HUES48 (cell line): Measurements from ENCODE around the gene INSYN1.
"Not testable (repeated sequence)": the region's sequence is repeated elsewhere in the genome, so short reads cannot be mapped to it uniquely, and the experiment has no call there.

Source experiments
- H3K27ac ChIP-seq: one replicate; pipeline ENCODE4 v1.7.0; 2013; ENCODE audit warnings: low read depth, low read length, inconsistent platforms
- H3K27me3 ChIP-seq: 2 replicates; pipeline ENCODE4 v1.6.1; 2013; ENCODE audit warnings: mild to moderate bottlenecking, low read length; ENCODE audit not compliant: control insufficient read depth, insufficient read depth
- H3K36me3 ChIP-seq: 2 replicates; pipeline ENCODE4 v1.6.1; 2013; ENCODE audit warnings: low read length; ENCODE audit not compliant: control insufficient read depth, insufficient read depth
- H3K4me1 ChIP-seq: 2 replicates; pipeline ENCODE4 v1.6.1; 2013; ENCODE audit warnings: mild to moderate bottlenecking, low read length; ENCODE audit not compliant: control insufficient read depth, insufficient read depth
- H3K4me3 ChIP-seq: 2 replicates; pipeline ENCODE4 v1.5.1; 2013; ENCODE audit warnings: mild to moderate bottlenecking, low read depth, low read length
- H3K9ac ChIP-seq: 2 replicates; pipeline ENCODE4 v1.6.1; 2013; ENCODE audit warnings: mild to moderate bottlenecking, low read depth, low read length, moderate library complexity
- H3K9me3 ChIP-seq: 2 replicates; pipeline ENCODE4 v1.6.1; 2013; ENCODE audit warnings: low read length; ENCODE audit not compliant: control insufficient read depth, insufficient read depth

The INSYN1 gene

DNA sequence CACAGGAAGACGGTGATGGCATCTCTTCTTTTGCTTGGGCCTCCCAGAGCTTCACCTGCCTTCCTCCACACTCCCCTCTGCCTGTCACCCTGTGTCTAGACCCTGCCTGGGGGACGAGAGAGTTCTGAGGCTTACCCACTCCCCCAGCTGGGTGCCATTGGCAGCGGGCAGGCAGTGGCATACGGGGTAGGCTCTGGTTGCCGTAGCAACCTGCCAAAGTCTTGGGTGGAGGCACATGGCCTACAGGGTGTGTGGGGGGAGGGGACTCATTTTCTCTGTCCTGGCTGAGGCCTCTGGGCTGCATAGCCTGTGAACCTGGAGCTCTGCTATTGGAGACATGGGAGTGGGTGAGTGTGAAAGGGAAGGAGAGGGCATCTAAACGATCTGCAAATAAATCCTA lies 4.4 kb downstream of the INSYN1 start:
- Histone ChIP-seq H3K27ac (no peak overlapping the region), H3K27me3 (peaks cover 21% of the 10 kb centered on the region), H3K36me3 (no peaks in the 10 kb centered on the region), H3K4me3 (no peak overlapping the region), H3K9me3 (no peaks in the 10 kb centered on the region), H3K4me1 (peaks cover 18% of the 10 kb centered on the region), H3K9ac (no peak overlapping the region)

DNA sequence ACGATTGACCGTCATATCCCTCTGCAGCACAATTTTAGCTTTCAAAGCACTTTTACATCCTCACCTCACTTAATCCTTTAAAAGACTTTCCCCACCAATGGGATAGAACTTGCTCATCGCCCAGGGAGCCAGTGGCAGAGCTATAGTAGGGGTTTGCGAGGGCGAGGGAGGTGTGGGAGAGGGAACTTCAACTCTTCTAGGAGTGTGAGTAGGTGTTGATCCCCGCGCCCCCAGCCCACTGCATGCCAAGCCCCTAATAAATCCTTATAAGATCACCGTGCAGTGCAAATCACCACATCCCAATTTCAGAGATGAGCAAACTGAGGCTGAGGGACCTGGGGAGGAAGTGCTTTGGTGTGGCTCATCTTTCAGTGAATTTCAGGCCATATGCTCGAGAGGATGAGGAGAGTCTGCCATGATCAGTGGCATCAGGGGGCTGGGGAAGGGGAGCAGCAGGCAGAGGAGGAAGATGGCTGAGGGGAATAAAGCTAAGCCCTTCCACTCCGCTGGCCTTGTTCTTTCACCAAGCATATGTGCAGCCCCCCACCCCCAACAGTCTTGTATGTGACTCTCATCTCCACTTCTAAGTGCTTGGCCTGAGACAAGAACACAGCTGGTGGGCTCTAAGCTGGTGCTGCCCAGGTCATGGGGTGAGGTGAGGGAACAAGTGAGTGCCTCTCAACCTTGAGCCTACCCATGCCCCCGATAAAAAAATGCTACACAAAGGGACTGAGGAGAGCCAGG lies 5.1 kb downstream of the INSYN1 start:
- H3K9me3 ChIP-seq, result no peaks in the 10 kb centered on the region
- H3K27ac ChIP-seq, result no peak overlapping the region
- H3K27me3 ChIP-seq, result peaks cover 16% of the 10 kb centered on the region

DNA sequence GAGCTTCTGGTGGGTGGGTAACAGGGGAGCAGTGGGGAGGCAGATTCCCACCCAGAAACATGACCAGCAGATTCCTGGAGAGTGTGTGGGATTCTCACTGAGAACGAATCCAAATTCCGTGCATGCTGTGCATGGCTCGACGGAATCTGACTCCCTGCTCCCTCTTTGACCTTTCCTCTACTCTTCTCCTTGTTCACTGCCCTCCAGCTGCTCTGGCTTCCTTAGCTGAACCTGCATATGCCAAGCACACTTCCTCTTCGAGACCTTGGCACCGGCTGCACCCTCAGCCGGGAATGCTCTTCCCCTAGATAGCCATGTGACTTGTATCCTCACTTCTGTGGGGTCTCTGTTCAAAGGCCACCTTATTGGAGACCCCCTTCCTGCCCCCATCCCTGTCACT lies 6.3 kb downstream of the INSYN1 start:
- Histone ChIP-seq H3K27ac (no peak overlapping the region), H3K27me3 (peaks cover 11% of the 10 kb centered on the region), H3K36me3 (no peaks in the 10 kb centered on the region), H3K9me3 (no peaks in the 10 kb centered on the region), H3K9ac (no peak overlapping the region), H3K4me3 (no peak overlapping the region), H3K4me1 (peaks cover 15% of the 10 kb centered on the region)

More for the DNA sequence above, 5.1 kb downstream of the INSYN1 start:
- H3K9ac ChIP-seq, result no peak overlapping the region
- H3K4me3 ChIP-seq, result no peak overlapping the region
- H3K36me3 ChIP-seq, result no peaks in the 10 kb centered on the region
- H3K4me1 ChIP-seq, result peaks cover 15% of the 10 kb centered on the region

DNA sequence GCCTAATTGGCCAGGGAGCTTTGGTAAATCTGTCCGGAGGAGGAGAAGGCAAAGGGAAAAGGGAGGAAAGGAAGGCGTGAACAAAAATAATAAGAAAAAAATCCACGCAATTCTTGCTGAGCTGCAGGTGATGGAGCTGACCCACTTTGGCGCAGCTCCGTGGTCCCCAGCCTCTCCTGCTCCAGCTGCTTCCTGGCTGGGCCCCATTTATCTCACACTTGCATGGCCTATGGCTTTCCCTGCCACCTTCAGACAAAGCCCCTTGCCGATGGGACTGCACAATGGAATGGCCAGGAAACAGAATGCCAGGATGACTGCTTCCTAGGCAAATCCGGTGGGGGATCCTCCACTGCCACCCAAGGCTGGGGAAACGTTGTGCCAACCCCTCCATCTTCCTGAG lies 6.9 kb downstream of the INSYN1 start:
- H3K36me3 ChIP-seq, result no peaks in the 10 kb centered on the region
- no peak overlapping the region for H3K9ac ChIP-seq
- H3K27me3 ChIP-seq, result peaks cover 7% of the 10 kb centered on the region
- peaks cover 13% of the 10 kb centered on the region for H3K4me1 ChIP-seq
- H3K27ac ChIP-seq, result no peak overlapping the region
- no peaks in the 10 kb centered on the region for H3K9me3 ChIP-seq
- no peak overlapping the region for H3K4me3 ChIP-seq

DNA sequence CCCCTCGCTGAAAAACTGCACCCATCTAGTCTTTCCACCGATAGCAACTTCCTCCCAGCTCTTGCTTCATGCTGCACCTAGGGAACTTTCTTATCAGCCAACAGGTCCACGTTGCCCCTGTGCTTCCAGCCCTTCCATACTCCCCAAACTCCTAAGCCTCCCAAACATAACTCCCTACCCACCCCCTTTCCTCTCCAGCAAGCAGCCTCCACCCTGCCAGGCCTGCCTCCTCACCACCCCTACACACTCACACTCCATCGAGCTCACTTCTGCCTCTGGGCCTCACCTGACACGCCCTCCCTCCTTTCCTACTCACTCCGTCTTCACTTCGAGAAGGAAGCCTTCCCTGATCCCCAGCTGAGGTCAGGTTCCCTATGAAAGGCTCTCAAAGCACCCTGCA lies 8.1 kb downstream of the INSYN1 start:
- no peaks in the 10 kb centered on the region for H3K9me3 ChIP-seq
- no peak overlapping the region for H3K27ac ChIP-seq
- no peaks in the 10 kb centered on the region for H3K36me3 ChIP-seq
- H3K4me1 ChIP-seq, result peaks cover 11% of the 10 kb centered on the region
- H3K4me3 ChIP-seq, result no peak overlapping the region
- no peaks in the 10 kb centered on the region for H3K27me3 ChIP-seq
- H3K9ac ChIP-seq, result no peak overlapping the region

DNA sequence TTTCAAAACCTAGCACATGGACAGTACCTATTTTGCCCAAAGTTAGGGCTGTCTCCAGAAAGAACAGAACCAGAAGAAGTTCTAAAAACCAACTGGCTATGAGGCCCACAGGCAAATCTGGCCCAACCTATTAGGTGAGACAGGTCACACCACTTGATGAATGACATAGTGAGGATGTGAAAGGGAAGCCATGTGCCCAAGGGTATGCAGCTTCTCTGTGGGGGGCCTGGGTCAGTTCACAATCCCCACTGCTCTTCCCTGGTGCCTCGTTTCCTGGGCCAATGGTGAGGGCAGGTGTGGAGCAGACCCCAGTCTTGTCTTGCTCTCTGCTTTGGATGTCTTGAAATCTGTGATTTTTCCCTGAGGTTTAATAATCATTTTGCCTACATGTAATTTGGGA lies 8.9 kb downstream of the INSYN1 start:
- Histone ChIP-seq H3K4me1 (peaks cover 11% of the 10 kb centered on the region), H3K4me3 (no peak overlapping the region), H3K9me3 (no peaks in the 10 kb centered on the region)

DNA sequence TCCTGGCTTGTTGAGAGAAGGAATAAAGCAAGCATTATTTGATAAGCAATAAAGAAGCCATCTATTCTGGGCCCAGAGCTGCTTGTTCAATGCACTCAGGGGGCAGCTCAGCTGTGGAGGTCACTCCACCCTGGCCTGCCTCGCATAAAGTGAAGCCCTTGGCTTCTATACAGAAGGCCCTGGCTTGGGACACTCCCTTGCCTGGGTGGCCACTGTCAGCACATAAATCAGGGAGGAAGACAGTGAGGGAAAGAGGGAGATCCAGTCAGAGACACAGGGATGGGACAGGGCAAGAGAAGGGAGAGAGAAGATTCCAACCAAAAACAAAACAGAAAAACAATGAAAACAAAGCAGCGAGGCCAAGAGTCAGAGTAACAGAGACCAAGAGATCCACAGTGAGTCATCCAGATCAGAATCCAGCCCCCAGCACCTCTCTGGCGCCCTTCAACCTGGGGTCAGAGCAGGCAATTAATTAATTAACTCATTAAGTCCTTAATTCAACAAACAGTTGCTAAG lies 11.8 kb downstream of the INSYN1 start:
- Histone ChIP-seq H3K9ac (no peak overlapping the region), H3K9me3 (no peaks in the 10 kb centered on the region), H3K4me1 (peaks cover 7% of the 10 kb centered on the region), H3K27me3 (no peaks in the 10 kb centered on the region), H3K4me3 (no peak overlapping the region), H3K27ac (no peak overlapping the region), H3K36me3 (no peaks in the 10 kb centered on the region)

More for the DNA sequence above, 8.9 kb downstream of the INSYN1 start:
- no peak overlapping the region for H3K27ac ChIP-seq
- no peaks in the 10 kb centered on the region for H3K27me3 ChIP-seq
- no peak overlapping the region for H3K9ac ChIP-seq
- H3K36me3 ChIP-seq, result no peaks in the 10 kb centered on the region

DNA sequence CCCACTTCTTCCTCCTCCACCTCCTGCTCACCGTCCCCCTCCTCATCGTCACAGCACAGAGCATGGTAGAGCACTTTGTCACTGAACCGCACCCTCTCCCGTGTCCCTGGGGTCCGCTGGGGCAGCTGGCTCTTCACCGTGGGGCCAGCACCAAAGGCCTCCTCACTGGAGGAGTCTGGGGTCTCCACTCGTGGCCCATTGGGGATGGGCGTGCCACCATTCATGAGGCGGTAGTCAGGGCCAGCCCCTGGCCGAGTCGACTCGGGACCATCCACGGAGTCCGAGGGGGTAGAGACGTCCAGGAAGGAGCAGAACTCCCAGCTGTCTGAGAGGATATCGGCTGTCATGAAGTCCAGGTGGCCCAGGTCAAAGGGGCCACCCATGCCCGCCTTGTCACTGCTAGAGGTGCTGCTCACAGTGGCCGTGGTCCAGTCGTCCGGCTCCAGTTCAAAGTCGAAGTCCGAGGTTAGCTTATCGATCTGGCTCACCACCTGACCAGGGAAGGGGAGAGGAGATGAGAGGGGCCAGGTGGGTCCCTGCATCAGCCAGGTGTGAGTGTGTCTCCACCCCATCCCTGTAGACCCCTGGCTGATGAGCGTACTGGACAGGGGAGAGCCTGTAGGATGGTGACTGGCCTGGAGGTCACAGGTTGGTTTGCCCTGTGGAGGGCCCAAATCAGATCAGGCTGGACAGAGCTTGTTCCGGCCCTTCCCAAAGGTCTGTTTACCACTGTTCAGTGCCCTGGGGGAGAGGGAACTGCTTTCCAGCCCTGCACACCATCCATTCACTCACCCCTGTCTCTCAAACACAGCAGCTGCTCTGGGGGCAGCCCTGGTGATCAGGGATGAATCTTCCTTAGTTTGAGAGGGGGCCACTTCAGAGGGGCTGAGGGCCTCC lies 12.8 kb downstream of the INSYN1 start:
- H3K27ac ChIP-seq, result no peak overlapping the region
- no peak overlapping the region for H3K9ac ChIP-seq
- no peaks in the 10 kb centered on the region for H3K36me3 ChIP-seq
- H3K4me3 ChIP-seq, result no peak overlapping the region
- H3K9me3 ChIP-seq, result no peaks in the 10 kb centered on the region
- H3K27me3 ChIP-seq, result no peaks in the 10 kb centered on the region
- peaks cover 7% of the 10 kb centered on the region for H3K4me1 ChIP-seq

DNA sequence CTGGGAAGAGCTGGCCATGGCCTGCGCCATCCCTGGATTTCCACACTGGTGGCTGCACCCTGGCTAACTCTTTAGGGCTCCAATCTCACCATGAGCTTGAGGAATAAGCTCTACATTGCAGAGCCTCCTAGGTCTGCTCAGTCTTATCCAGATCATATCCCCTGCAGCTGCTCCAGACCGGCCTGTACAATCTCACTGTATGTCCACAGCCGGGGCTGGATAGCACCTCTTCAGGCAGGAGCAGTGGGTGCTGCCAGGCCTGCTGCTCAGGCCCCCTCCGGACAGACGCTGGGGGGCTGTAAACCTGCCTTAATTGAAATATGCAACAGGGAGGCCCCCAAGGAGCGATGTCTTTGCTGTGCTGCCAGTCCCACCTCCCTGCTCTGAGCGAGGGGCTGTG lies 15.6 kb downstream of the INSYN1 start:
- H3K27ac ChIP-seq, result no peak overlapping the region
- no peak overlapping the region for H3K4me3 ChIP-seq
- no peak overlapping the region for H3K9ac ChIP-seq
- H3K4me1 ChIP-seq, result no peaks in the 10 kb centered on the region
- no peaks in the 10 kb centered on the region for H3K27me3 ChIP-seq
- no peaks in the 10 kb centered on the region for H3K36me3 ChIP-seq
- no peaks in the 10 kb centered on the region for H3K9me3 ChIP-seq

DNA sequence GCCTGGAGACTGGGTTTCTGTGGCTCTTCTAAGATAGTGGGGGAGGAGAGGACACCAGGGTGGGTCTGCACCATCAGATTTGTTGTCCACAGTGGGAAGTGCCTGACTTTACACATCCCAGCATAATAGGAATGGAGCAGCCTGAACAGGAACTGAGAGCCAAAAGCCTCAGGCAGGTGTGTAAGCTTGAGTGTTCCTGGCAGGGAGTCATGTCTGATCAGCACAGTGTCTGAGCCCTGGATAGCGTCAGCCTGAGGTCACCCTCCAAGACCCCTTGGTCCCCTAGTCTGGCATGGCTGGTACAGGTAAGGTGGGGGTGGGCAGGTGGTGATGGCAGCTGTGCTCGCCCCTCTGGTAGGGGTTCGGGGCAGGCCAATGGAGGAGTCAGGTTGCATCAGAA lies 20.2 kb downstream of the INSYN1 start:
- Histone ChIP-seq H3K9me3 (no peaks in the 10 kb centered on the region), H3K36me3 (no peaks in the 10 kb centered on the region), H3K4me3 (no peak overlapping the region), H3K27me3 (no peaks in the 10 kb centered on the region), H3K27ac (no peak overlapping the region), H3K9ac (no peak overlapping the region), H3K4me1 (no peaks in the 10 kb centered on the region)

DNA sequence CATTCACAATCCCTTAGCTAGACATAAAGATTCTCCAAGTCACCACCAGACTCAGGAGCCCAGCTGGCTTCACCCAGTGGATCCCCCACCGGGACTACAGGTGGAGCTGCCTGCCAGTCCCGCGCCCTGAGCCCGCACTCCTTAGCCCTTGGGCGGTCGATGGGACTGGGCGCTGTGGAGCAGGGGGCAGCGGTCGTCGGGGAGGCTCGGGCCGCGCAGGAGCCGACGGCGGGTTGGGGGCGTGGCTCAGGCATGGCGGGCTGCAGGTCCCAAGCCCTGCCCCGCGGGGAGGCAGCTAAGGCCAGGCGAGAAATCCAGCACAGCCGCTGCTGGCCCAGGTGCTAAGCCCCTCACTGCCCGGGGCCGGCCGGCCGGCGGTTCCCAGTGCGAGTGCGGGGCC lies 21.1 kb downstream of the INSYN1 start:
- H3K36me3 ChIP-seq, H3K9ac ChIP-seq, H3K27me3 ChIP-seq: not testable (repeated sequence)

More for the DNA sequence above, 21.1 kb downstream of the INSYN1 start:
- H3K4me3 ChIP-seq, H3K9me3 ChIP-seq, H3K4me1 ChIP-seq, H3K27ac ChIP-seq: not testable (repeated sequence)
